Measurements from ENCODE around the gene PDIA3. TPM values are rescaled to one million over a fixed set of nuclear protein-coding genes. Genes with fewer than 3 reads are reported as not detected.

The PDIA3 gene
- total RNA-seq, 3 donors from 2014 or later = 214 to 566 (median 262) TPM

- ATAC-seq (no peak), DNase-seq (no peak)
- TF ChIP-seq CTCF (IDR thresholded peaks at IDR 0.05) = no peak
- Histone ChIP-seq H3K9me3 (no peaks in the 10 kb centered on the region), H3K4me3 (no peak overlapping the region), H3K4me1 (ENCODE audit: low read depth) (no peaks in the 10 kb centered on the region), H3K36me3 (ENCODE audit: low read depth) (peaks cover 22% of the 10 kb centered on the region)
- intact Hi-C loops (cut with DNase I, micrococcal nuclease) = no loop called here
Observed at GRCh38 chr15:43763819-43764446, 17.7 kb downstream of the PDIA3 start.

- DNase-seq (peak in 2 of 3 donors; percentile 44 to 81), ATAC-seq (peak; percentile 77)
- Histone ChIP-seq H3K36me3 (ENCODE audit: low read depth) (peaks cover 15% of the 10 kb centered on the region), H3K4me3 (no peak overlapping the region), H3K9me3 (no peaks in the 10 kb centered on the region), H3K4me1 (ENCODE audit: low read depth) (no peaks in the 10 kb centered on the region)
- peak; percentile 48 for TF ChIP-seq CTCF (IDR thresholded peaks at IDR 0.05)
- intact Hi-C loops (cut with DNase I, micrococcal nuclease) = no loop called here
Observed at GRCh38 chr15:43769584-43770228, 23.5 kb downstream of the PDIA3 start.

GRCh38 chr15:43771816-43772215 is 25.6 kb downstream of the PDIA3 start:
- Histone ChIP-seq H3K36me3 (ENCODE audit: low read depth) (peaks cover 15% of the 10 kb centered on the region), H3K9me3 (no peaks in the 10 kb centered on the region), H3K4me1 (ENCODE audit: low read depth) (peaks cover 3% of the 10 kb centered on the region), H3K4me3 (no peak overlapping the region)
- DNase-seq (no peak), ATAC-seq (no peak)
- TF ChIP-seq CTCF (IDR thresholded peaks at IDR 0.05) = no peak
- intact Hi-C loops (cut with DNase I, micrococcal nuclease) = no loop called here

GRCh38 chr15:43772624-43773023 is 26.4 kb downstream of the PDIA3 start:
- H3K4me1 ChIP-seq (ENCODE audit: low read depth) = peaks cover 3% of the 10 kb centered on the region
- H3K4me3 ChIP-seq = no peak overlapping the region
- TF ChIP-seq CTCF (IDR thresholded peaks at IDR 0.05) = no peak
- H3K36me3 ChIP-seq (ENCODE audit: low read depth) = peaks cover 15% of the 10 kb centered on the region
- DNase-seq (no peak), ATAC-seq (no peak)
- intact Hi-C loops (cut with DNase I, micrococcal nuclease) = no loop called here
- H3K9me3 ChIP-seq = no peaks in the 10 kb centered on the region

GRCh38 chr15:43774062-43774461 is 27.8 kb downstream of the PDIA3 start:
- Histone ChIP-seq H3K4me1 (ENCODE audit: low read depth) (peaks cover 3% of the 10 kb centered on the region), H3K9me3 (no peaks in the 10 kb centered on the region), H3K4me3 (no peak overlapping the region), H3K36me3 (ENCODE audit: low read depth) (peaks cover 7% of the 10 kb centered on the region)
- DNase-seq (no peak), ATAC-seq (no peak)
- TF ChIP-seq CTCF (IDR thresholded peaks at IDR 0.05) = no peak
- intact Hi-C loops (cut with DNase I, micrococcal nuclease) = no loop called here

Data from mucosa of descending colon (tissue), 3 donors.